HUES48 (cell line): ENCODE results near the gene ANAPC15.

ENCODE experiments used
- H3K27ac ChIP-seq: one replicate; pipeline ENCODE4 v1.7.0; 2013; ENCODE audit warnings: low read depth, low read length, inconsistent platforms
- H3K27me3 ChIP-seq: 2 replicates; pipeline ENCODE4 v1.6.1; 2013; ENCODE audit warnings: mild to moderate bottlenecking, low read length; ENCODE audit not compliant: control insufficient read depth, insufficient read depth
- H3K36me3 ChIP-seq: 2 replicates; pipeline ENCODE4 v1.6.1; 2013; ENCODE audit warnings: low read length; ENCODE audit not compliant: control insufficient read depth, insufficient read depth
- H3K4me1 ChIP-seq: 2 replicates; pipeline ENCODE4 v1.6.1; 2013; ENCODE audit warnings: mild to moderate bottlenecking, low read length; ENCODE audit not compliant: control insufficient read depth, insufficient read depth
- H3K4me3 ChIP-seq: 2 replicates; pipeline ENCODE4 v1.5.1; 2013; ENCODE audit warnings: mild to moderate bottlenecking, low read depth, low read length
- H3K9ac ChIP-seq: 2 replicates; pipeline ENCODE4 v1.6.1; 2013; ENCODE audit warnings: mild to moderate bottlenecking, low read depth, low read length, moderate library complexity
- H3K9me3 ChIP-seq: 2 replicates; pipeline ENCODE4 v1.6.1; 2013; ENCODE audit warnings: low read length; ENCODE audit not compliant: control insufficient read depth, insufficient read depth

ANAPC15 gene

GRCh38 chr11:72072348-72072747, 40.1 kb downstream of the ANAPC15 start:
- Histone ChIP-seq H3K4me3 (no peak overlapping the region), H3K9ac (no peak overlapping the region), H3K4me1 (peaks cover 5% of the 10 kb centered on the region), H3K27ac (no peak overlapping the region), H3K27me3 (no peaks in the 10 kb centered on the region), H3K36me3 (peaks cover 24% of the 10 kb centered on the region), H3K9me3 (no peaks in the 10 kb centered on the region)

- Histone ChIP-seq H3K9ac (no peak overlapping the region), H3K9me3 (no peaks in the 10 kb centered on the region), H3K4me3 (no peak overlapping the region), H3K27me3 (no peaks in the 10 kb centered on the region), H3K4me1 (peaks cover 5% of the 10 kb centered on the region), H3K36me3 (peaks cover 21% of the 10 kb centered on the region), H3K27ac (peak overlapping the region; percentile 42)
These were observed 42.0 kb downstream of the ANAPC15 start for GRCh38 chr11:72070491-72070890.

GRCh38 chr11:72069787-72070251, 42.7 kb downstream of the ANAPC15 start:
- Histone ChIP-seq H3K9me3 (no peaks in the 10 kb centered on the region), H3K36me3 (peaks cover 25% of the 10 kb centered on the region), H3K27ac (peak overlapping the region; percentile 42), H3K27me3 (no peaks in the 10 kb centered on the region), H3K9ac (no peak overlapping the region), H3K4me3 (no peak overlapping the region), H3K4me1 (peaks cover 5% of the 10 kb centered on the region)

GRCh38 chr11:72069200-72069599, 43.3 kb downstream of the ANAPC15 start:
- Histone ChIP-seq H3K36me3 (peaks cover 26% of the 10 kb centered on the region), H3K27me3 (no peaks in the 10 kb centered on the region), H3K4me1 (peaks cover 5% of the 10 kb centered on the region), H3K4me3 (no peak overlapping the region), H3K27ac (no peak overlapping the region), H3K9me3 (no peaks in the 10 kb centered on the region), H3K9ac (no peak overlapping the region)

- no peaks in the 10 kb centered on the region for H3K27me3 ChIP-seq
- no peak overlapping the region for H3K4me3 ChIP-seq
- no peaks in the 10 kb centered on the region for H3K9me3 ChIP-seq
- H3K36me3 ChIP-seq: peaks cover 26% of the 10 kb centered on the region
- H3K4me1 ChIP-seq: peaks cover 5% of the 10 kb centered on the region
- H3K27ac ChIP-seq: no peak overlapping the region
- no peak overlapping the region for H3K9ac ChIP-seq
These were observed 44.8 kb downstream of the ANAPC15 start for GRCh38 chr11:72067676-72068075.

- no peak overlapping the region for H3K9ac ChIP-seq
- H3K27ac ChIP-seq: no peak overlapping the region
- peaks cover 26% of the 10 kb centered on the region for H3K36me3 ChIP-seq
These were observed 45.2 kb downstream of the ANAPC15 start for GRCh38 chr11:72067266-72067665.

GRCh38 chr11:72066855-72067254, 45.6 kb downstream of the ANAPC15 start:
- Histone ChIP-seq H3K4me1 (peaks cover 3% of the 10 kb centered on the region; the same call in 1 of the 2 replicates), H3K27ac (no peak overlapping the region), H3K9ac (no peak overlapping the region), H3K4me3 (no peak overlapping the region), H3K9me3 (no peaks in the 10 kb centered on the region), H3K27me3 (no peaks in the 10 kb centered on the region), H3K36me3 (peaks cover 26% of the 10 kb centered on the region)

More at GRCh38 chr11:72067266-72067665, 45.2 kb downstream of the ANAPC15 start:
- peaks cover 3% of the 10 kb centered on the region for H3K4me1 ChIP-seq
- no peak overlapping the region for H3K4me3 ChIP-seq
- no peaks in the 10 kb centered on the region for H3K27me3 ChIP-seq
- H3K9me3 ChIP-seq: no peaks in the 10 kb centered on the region

- H3K9ac ChIP-seq: no peak overlapping the region
- H3K27ac ChIP-seq: no peak overlapping the region
- H3K4me1 ChIP-seq: no peaks in the 10 kb centered on the region
- no peaks in the 10 kb centered on the region for H3K9me3 ChIP-seq
- no peak overlapping the region for H3K4me3 ChIP-seq
- no peaks in the 10 kb centered on the region for H3K27me3 ChIP-seq
- peaks cover 22% of the 10 kb centered on the region for H3K36me3 ChIP-seq
These were observed 50.6 kb downstream of the ANAPC15 start for GRCh38 chr11:72061739-72062396.
